ENCODE measurements around the gene ZNF524. TPM values are rescaled to one million over a fixed set of nuclear protein-coding genes. Genes with fewer than 3 reads are reported as not detected.

The ZNF524 gene
- polyA plus RNA-seq, 1 donor, result 18.9 TPM

DNA sequence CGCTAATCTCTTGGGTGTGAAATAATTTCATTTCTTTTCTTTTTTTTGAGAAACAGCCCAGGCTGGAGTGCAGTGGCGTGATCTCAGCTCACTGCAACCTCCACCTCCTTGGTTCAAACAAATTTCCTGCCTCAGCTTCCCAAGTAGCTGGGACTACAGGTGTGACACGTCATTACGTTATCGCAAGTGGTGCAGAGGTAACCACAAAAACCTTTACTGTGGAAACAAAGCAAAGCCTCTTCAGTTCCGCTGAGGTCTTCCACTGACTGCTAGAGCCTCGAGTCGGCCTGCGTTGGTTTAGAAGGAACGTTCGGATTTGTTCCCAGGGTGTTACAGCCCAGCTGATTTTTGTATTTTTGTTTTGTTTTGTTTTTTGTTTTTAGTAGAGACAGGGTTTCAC is 26.3 kb downstream of the ZNF524 start:
- H3K27me3 ChIP-seq (ENCODE audit: control insufficient read depth, insufficient read depth, low read length), result no peaks in the 10 kb centered on the region
- peaks cover 6% of the 10 kb centered on the region for H3K36me3 ChIP-seq (ENCODE audit: control insufficient read depth, insufficient read depth, low read length)
- no peak for DNase-seq
- no peak overlapping the region for H3K27ac ChIP-seq (ENCODE audit: low read length)
- peaks cover 14% of the 10 kb centered on the region for H3K4me1 ChIP-seq (ENCODE audit: control insufficient read depth, insufficient read depth, low read length)
- no peaks in the 10 kb centered on the region for H3K9me3 ChIP-seq (ENCODE audit: control insufficient read depth, low read depth, low read length)
- H3K4me3 ChIP-seq (ENCODE audit: low read length), result no peak overlapping the region
- no CpG with 5 or more reads among the region's 11 CpGs for WGBS (ENCODE audit: insufficient coverage, low lambda C conversion rate)

DNA sequence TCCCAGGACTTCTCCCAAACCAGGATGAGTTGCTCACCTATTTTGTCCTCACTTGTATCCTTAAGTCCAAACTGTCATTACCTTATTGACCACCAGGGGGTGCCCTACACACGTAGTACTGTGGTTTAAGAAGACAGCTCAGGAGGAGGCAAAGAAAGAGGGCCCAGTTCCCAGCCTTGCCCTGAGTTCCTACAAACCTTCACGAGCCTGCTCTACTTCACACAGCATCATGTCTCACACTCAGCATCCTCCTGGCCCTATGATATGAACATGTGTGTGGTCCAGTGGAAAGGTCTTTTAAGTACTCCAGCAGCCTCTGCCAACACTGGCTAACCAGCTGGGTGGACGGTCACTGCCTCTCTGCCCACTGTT is 32.4 kb downstream of the ZNF524 start:
- Histone ChIP-seq H3K9me3 (ENCODE audit: control insufficient read depth, low read depth, low read length) (no peaks in the 10 kb centered on the region), H3K4me3 (ENCODE audit: low read length) (no peak overlapping the region), H3K27me3 (ENCODE audit: control insufficient read depth, insufficient read depth, low read length) (no peaks in the 10 kb centered on the region), H3K36me3 (ENCODE audit: control insufficient read depth, insufficient read depth, low read length) (no peaks in the 10 kb centered on the region), H3K4me1 (ENCODE audit: control insufficient read depth, insufficient read depth, low read length) (peaks cover 11% of the 10 kb centered on the region), H3K27ac (ENCODE audit: low read length) (no peak overlapping the region)
- no CpG with 5 or more reads among the region's 3 CpGs for WGBS (ENCODE audit: insufficient coverage, low lambda C conversion rate)
- DNase-seq, result peak; percentile 86 to 93

DNA sequence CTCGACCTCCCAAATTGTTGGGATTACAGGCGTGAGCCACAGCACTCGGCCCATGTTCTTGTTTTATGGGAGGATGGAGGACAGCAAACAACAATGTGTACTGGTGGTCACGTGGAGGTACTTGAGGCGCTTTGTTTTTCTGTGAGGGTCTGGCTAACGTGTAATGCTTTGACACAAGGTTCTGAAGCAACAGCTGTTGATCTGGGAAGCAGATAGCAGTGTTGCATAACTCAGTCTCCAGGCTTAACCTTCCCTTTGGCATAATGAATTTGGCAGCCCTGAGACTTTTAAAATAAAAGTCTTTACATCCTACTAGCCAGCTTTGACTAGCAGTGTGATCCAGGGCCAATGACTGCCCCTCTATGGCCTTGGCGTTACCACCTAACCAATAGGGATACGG is 33.8 kb downstream of the ZNF524 start:
- DNase-seq, result peak in 1 of 2 donors; percentile 1
- H3K27ac ChIP-seq (ENCODE audit: low read length), result no peak overlapping the region
- H3K36me3 ChIP-seq (ENCODE audit: control insufficient read depth, insufficient read depth, low read length), result peaks cover 4% of the 10 kb centered on the region
- WGBS (ENCODE audit: insufficient coverage, low lambda C conversion rate), result no CpG with 5 or more reads among the region's 8 CpGs
- H3K4me3 ChIP-seq (ENCODE audit: low read length), result no peak overlapping the region
- H3K27me3 ChIP-seq (ENCODE audit: control insufficient read depth, insufficient read depth, low read length), result no peaks in the 10 kb centered on the region
- peaks cover 11% of the 10 kb centered on the region for H3K4me1 ChIP-seq (ENCODE audit: control insufficient read depth, insufficient read depth, low read length)
- no peaks in the 10 kb centered on the region for H3K9me3 ChIP-seq (ENCODE audit: control insufficient read depth, low read depth, low read length)

- DNase-seq, result peak in 1 of 2 donors; percentile 28
- H3K27me3 ChIP-seq (ENCODE audit: control insufficient read depth, insufficient read depth, low read length), result no peaks in the 10 kb centered on the region
- H3K4me3 ChIP-seq (ENCODE audit: low read length), result peak overlapping the region; percentile 99
- H3K27ac ChIP-seq (ENCODE audit: low read length), result peak overlapping the region; percentile 94
- H3K4me1 ChIP-seq (ENCODE audit: control insufficient read depth, insufficient read depth, low read length), result peaks cover 15% of the 10 kb centered on the region
- 0% methylated on average over 3 of the region's 9 CpGs for WGBS (ENCODE audit: insufficient coverage, low lambda C conversion rate)
- H3K36me3 ChIP-seq (ENCODE audit: control insufficient read depth, insufficient read depth, low read length), result peaks cover 4% of the 10 kb centered on the region
- H3K9me3 ChIP-seq (ENCODE audit: control insufficient read depth, low read depth, low read length), result peaks cover 5% of the 10 kb centered on the region
Measured at GRCh38 chr19:55635334-55635717, 35.2 kb downstream of the ZNF524 start.

DNA sequence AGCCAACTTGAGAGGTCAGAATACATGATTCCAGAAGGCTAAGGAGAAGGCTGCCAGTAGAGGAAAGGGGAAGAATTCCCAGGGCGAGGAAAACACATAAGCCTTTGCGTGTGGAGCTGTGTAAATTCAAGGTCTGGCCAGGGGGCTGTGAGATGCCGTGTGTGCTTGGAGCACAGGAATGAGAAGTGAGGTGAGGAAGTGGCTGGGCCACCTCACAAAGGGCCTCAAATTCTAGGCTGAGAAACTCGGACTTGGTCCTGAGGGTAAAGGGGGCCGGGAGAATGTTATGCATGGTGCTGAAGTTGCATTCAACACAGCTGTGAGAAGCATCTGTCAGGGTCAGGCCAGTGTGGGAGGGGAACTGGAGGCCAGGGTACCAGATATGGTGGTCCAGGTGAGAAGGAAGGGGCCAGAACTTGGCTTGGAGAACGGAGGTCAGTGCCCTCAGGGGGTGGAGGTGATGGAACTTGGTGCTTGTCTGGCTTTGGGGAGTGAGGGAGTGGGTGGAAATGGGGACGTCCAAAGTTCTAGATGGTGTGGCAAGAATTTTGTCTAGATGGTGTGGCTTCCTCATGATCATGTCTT is 35.9 kb downstream of the ZNF524 start:
- Histone ChIP-seq H3K4me1 (ENCODE audit: control insufficient read depth, insufficient read depth, low read length) (peaks cover 17% of the 10 kb centered on the region), H3K27me3 (ENCODE audit: control insufficient read depth, insufficient read depth, low read length) (no peaks in the 10 kb centered on the region), H3K9me3 (ENCODE audit: control insufficient read depth, low read depth, low read length) (peaks cover 5% of the 10 kb centered on the region), H3K4me3 (ENCODE audit: low read length) (peak overlapping the region; percentile 99), H3K36me3 (ENCODE audit: control insufficient read depth, insufficient read depth, low read length) (peaks cover 4% of the 10 kb centered on the region), H3K27ac (ENCODE audit: low read length) (no peak overlapping the region)
- no CpG with 5 or more reads among the region's 7 CpGs for WGBS (ENCODE audit: insufficient coverage, low lambda C conversion rate)
- DNase-seq, result no peak

GRCh38 chr19:55636723-55637122 is 36.6 kb downstream of the ZNF524 start:
- H3K4me3 ChIP-seq (ENCODE audit: low read length), result no peak overlapping the region
- peaks cover 17% of the 10 kb centered on the region for H3K4me1 ChIP-seq (ENCODE audit: control insufficient read depth, insufficient read depth, low read length)
- no CpG with 5 or more reads among the region's 4 CpGs for WGBS (ENCODE audit: insufficient coverage, low lambda C conversion rate)
- peaks cover 5% of the 10 kb centered on the region for H3K9me3 ChIP-seq (ENCODE audit: control insufficient read depth, low read depth, low read length)
- DNase-seq, result no peak
- no peaks in the 10 kb centered on the region for H3K27me3 ChIP-seq (ENCODE audit: control insufficient read depth, insufficient read depth, low read length)
- H3K27ac ChIP-seq (ENCODE audit: low read length), result no peak overlapping the region
- H3K36me3 ChIP-seq (ENCODE audit: control insufficient read depth, insufficient read depth, low read length), result peaks cover 4% of the 10 kb centered on the region

DNA sequence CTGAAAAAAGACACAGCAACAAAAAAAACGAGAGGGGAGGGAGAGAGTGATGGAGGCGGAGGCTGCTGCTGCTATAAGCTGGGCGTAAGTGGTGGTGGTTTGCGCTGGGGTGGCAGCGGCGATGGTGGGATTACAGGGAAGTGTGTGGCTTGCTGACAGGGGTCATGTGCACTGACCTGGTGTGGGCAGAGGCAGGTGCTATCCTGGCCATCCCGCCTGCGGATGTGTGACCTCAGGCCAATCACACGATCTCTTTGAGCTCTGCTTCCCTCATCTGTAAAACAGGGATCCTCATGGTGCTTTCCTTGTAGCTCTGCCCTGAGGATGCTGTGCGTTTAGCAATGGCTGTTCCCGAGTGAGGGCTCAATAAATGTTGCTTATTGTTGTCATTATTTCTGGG is 37.4 kb downstream of the ZNF524 start:
- no peaks in the 10 kb centered on the region for H3K27me3 ChIP-seq (ENCODE audit: control insufficient read depth, insufficient read depth, low read length)
- peaks cover 5% of the 10 kb centered on the region for H3K9me3 ChIP-seq (ENCODE audit: control insufficient read depth, low read depth, low read length)
- WGBS (ENCODE audit: insufficient coverage, low lambda C conversion rate), result no CpG with 5 or more reads among the region's 11 CpGs
- H3K4me1 ChIP-seq (ENCODE audit: control insufficient read depth, insufficient read depth, low read length), result peaks cover 22% of the 10 kb centered on the region
- no peak for DNase-seq
- H3K4me3 ChIP-seq (ENCODE audit: low read length), result no peak overlapping the region
- peaks cover 4% of the 10 kb centered on the region for H3K36me3 ChIP-seq (ENCODE audit: control insufficient read depth, insufficient read depth, low read length)
- no peak overlapping the region for H3K27ac ChIP-seq (ENCODE audit: low read length)

- peaks cover 4% of the 10 kb centered on the region for H3K36me3 ChIP-seq (ENCODE audit: control insufficient read depth, insufficient read depth, low read length)
- H3K27me3 ChIP-seq (ENCODE audit: control insufficient read depth, insufficient read depth, low read length), result no peaks in the 10 kb centered on the region
- peaks cover 28% of the 10 kb centered on the region for H3K4me1 ChIP-seq (ENCODE audit: control insufficient read depth, insufficient read depth, low read length)
- H3K27ac ChIP-seq (ENCODE audit: low read length), result no peak overlapping the region
- H3K4me3 ChIP-seq (ENCODE audit: low read length), result no peak overlapping the region
- DNase-seq, result peak in 1 of 2 donors; percentile 22
- no CpG with 5 or more reads among the region's 6 CpGs for WGBS (ENCODE audit: insufficient coverage, low lambda C conversion rate)
- peaks cover 5% of the 10 kb centered on the region for H3K9me3 ChIP-seq (ENCODE audit: control insufficient read depth, low read depth, low read length)
Measured at GRCh38 chr19:55638864-55639359, 38.8 kb downstream of the ZNF524 start.

GRCh38 chr19:55640043-55640576 is 40.0 kb downstream of the ZNF524 start:
- peak; percentile 74 to 81 for DNase-seq
- peaks cover 32% of the 10 kb centered on the region for H3K4me1 ChIP-seq (ENCODE audit: control insufficient read depth, insufficient read depth, low read length)
- peaks cover 5% of the 10 kb centered on the region for H3K9me3 ChIP-seq (ENCODE audit: control insufficient read depth, low read depth, low read length)

DNA sequence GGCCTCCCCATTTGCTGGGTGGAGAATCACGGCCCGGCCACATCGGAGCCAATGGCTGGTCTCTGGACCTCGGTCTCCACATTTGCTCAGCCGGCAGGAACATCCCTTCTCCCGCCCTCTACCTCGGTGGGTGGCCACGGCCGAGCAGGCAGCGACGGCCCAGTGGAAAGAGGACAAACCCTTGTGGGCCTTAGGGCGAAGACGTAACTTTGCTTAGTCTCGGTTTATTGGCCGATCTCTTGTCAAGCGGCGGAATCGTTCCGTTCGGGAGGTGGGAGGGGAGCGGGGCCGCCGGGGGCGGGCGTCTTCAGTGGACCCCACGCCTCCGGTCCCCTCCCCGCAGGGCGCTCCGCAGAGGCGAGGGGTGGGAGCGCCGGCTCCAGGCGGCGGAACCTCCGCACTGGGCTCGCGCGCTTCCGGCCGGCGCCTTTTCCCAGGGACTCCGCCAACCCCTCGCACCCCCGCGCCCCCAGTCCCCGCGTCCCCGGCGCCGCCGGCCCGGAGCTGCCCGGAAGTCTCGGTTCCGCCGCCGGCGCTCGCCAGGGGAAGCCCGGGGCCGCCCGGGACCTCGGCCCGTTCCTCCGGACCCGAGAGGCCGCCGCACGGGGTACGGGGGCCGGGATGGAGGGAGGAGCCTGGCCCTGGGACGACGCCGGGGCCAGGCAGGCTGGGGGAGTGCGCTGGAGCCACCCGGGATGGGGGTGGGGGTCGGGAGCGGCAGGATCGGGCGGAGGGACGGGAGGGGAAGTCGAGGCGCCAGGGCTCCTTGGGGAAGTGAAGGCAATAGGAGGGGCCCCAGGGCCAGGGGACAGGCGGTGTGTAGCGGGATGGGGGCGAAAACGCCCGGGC is 40.7 kb downstream of the ZNF524 start, which contains the start of gene ZNF580:
ZNF580 (plus strand) TSS at position 426 of the 849 bp plus-strand sequence. CDS start 1,507 bp downstream, outside the sequence.
- peak within 1 kb of the TSS; percentile 78 for H3K4me3 ChIP-seq (ENCODE audit: low read length)
- no CpG with 5 or more reads among the region's 89 CpGs for WGBS (ENCODE audit: insufficient coverage, low lambda C conversion rate)

More at GRCh38 chr19:55640043-55640576, 40.0 kb downstream of the ZNF524 start:
- Histone ChIP-seq H3K27me3 (ENCODE audit: control insufficient read depth, insufficient read depth, low read length) (no peaks in the 10 kb centered on the region), H3K4me3 (ENCODE audit: low read length) (peak overlapping the region; percentile 78), H3K27ac (ENCODE audit: low read length) (peak overlapping the region; percentile 77), H3K36me3 (ENCODE audit: control insufficient read depth, insufficient read depth, low read length) (peaks cover 11% of the 10 kb centered on the region)
- WGBS (ENCODE audit: insufficient coverage, low lambda C conversion rate), result no CpG with 5 or more reads among the region's 38 CpGs

More for the DNA sequence above, 40.7 kb downstream of the ZNF524 start, which contains the start of gene ZNF580:
- peaks cover 16% of the 10 kb centered on the region for H3K36me3 ChIP-seq (ENCODE audit: control insufficient read depth, insufficient read depth, low read length)
- H3K27me3 ChIP-seq (ENCODE audit: control insufficient read depth, insufficient read depth, low read length), result no peaks in the 10 kb centered on the region
- peak within 1 kb of the TSS; percentile 77 for H3K27ac ChIP-seq (ENCODE audit: low read length)
- H3K9me3 ChIP-seq (ENCODE audit: control insufficient read depth, low read depth, low read length), result peaks cover 5% of the 10 kb centered on the region
- peaks cover 27% of the 10 kb centered on the region for H3K4me1 ChIP-seq (ENCODE audit: control insufficient read depth, insufficient read depth, low read length)
- peak; percentile 45 to 78 for DNase-seq
